PC-9 (cell line): ENCODE results near the gene EPB41L2. TPM values are rescaled to one million over a fixed set of nuclear protein-coding genes. Genes with fewer than 3 reads are reported as not detected.

Experiments
- BruUV-seq: library from RNA; stranded (reverse); fragments of 400-500 nt; replicated peaks from 2 replicates; lab custom pipeline; 2021; lab: Mats Ljungman, UMichigan
- CTCF ChIA-PET: fragments of 300-600 bp; sonication (Branson Sonifier 250); formaldehyde crosslinking; loops from one replicate; lab custom pipeline; 2022; ENCODE audit warnings: antibody characterized with exemption; lab: Charles Lee
- POLR2A ChIA-PET: fragments of 300-600 bp; sonication (Branson Sonifier 250); formaldehyde crosslinking; loops from one replicate; lab custom pipeline; 2022; ENCODE audit warnings: antibody characterized with exemption; ENCODE audit not compliant: unreplicated experiment; lab: Charles Lee
- DNase-seq, 2 experiments: peaks; one replicate each; pipeline versions ENCODE4 v3.0.0 to v3.0.0-alpha.2; 2015 to 2022; ENCODE audit warnings: mixed read lengths in 1 of 2
- H2AFZ ChIP-seq: fragments of 200-600 bp; sonication (generic); 2 replicates; pipeline ENCODE4 v1.8.1; 2017; ENCODE audit warnings: antibody characterized with exemption
- H3F3A ChIP-seq: fragments of 200-600 bp; sonication (generic); 2 replicates; pipeline ENCODE4 v1.8.1; 2017; ENCODE audit warnings: antibody characterized with exemption, mild to moderate bottlenecking, low read depth; ENCODE audit not compliant: insufficient read depth
- H3K27ac ChIP-seq: fragments of 200-600 bp; sonication (generic); 2 replicates; pipeline ENCODE4 v1.6.1; 2016; ENCODE audit warnings: mixed run types
- H3K27me3 ChIP-seq: fragments of 200-600 bp; sonication (generic); 2 replicates; pipeline ENCODE4 v1.6.1; 2016; ENCODE audit warnings: low read depth, mixed run types; ENCODE audit not compliant: insufficient read depth
- H3K36me3 ChIP-seq: fragments of 200-600 bp; sonication (generic); 2 replicates; pipeline ENCODE4 v1.6.1; 2016; ENCODE audit warnings: low read depth, mixed run types
- H3K4me1 ChIP-seq: fragments of 200-600 bp; sonication (generic); replicated peaks from 2 replicates; pipeline ENCODE4 v1.6.1; 2016; ENCODE audit warnings: mixed run types; ENCODE audit not compliant: insufficient read depth
- H3K4me2 ChIP-seq: fragments of 200-600 bp; sonication (generic); 2 replicates; pipeline ENCODE4 v1.6.1; 2017; ENCODE audit warnings: mixed run types
- H3K4me3 ChIP-seq: fragments of 200-600 bp; sonication (generic); 2 replicates; pipeline ENCODE4 v1.6.1; 2016; ENCODE audit warnings: mixed run types
- H3K79me2 ChIP-seq: fragments of 200-600 bp; sonication (generic); 2 replicates; pipeline ENCODE4 v1.6.1; 2017; ENCODE audit warnings: low read depth, mixed run types
- H3K9me2 ChIP-seq: fragments of 200-600 bp; sonication (generic); 2 replicates; pipeline ENCODE4 v1.8.1; 2017; ENCODE audit warnings: mild to moderate bottlenecking; ENCODE audit not compliant: insufficient read depth
- H3K9me3 ChIP-seq: fragments of 200-600 bp; sonication (generic); 2 replicates; pipeline ENCODE4 v1.8.1; 2016; ENCODE audit warnings: low read depth; ENCODE audit not compliant: insufficient read depth
- H4K20me1 ChIP-seq: fragments of 200-600 bp; sonication (generic); 2 replicates; pipeline ENCODE4 v1.8.1; 2017; ENCODE audit not compliant: insufficient read depth
- EZH2 ChIP-seq: fragments of 200-600 bp; sonication (generic); IDR thresholded peaks from 2 replicates; pipeline ENCODE4 v1.8.0; 2017; ENCODE audit warnings: antibody characterized with exemption, low read depth
- intact Hi-C: fragments of 100-400 bp; cut with micrococcal nuclease; formaldehyde crosslinking; loops from one replicate; pipeline ENCODE4 v1.10.0; 2022; ENCODE audit not compliant: unreplicated experiment
- total RNA-seq: library from RNA; stranded (reverse); gene quantifications from 2 replicates; pipeline ENCODE4 v1.2.3, GENCODE V29; 2021
- TF ChIP-seq, protein P1 (sequence below): fragments of 200-600 bp; sonication (generic); conservative IDR thresholded peaks from 2 replicates; pipeline ENCODE4 v1.6.1; 2017; ENCODE audit warnings: mixed run types, antibody characterized with exemption, mild to moderate bottlenecking, moderate library complexity

The EPB41L2 gene
- total RNA-seq, 1 experiment from 2014 or later, result 67.4 TPM

DNA sequence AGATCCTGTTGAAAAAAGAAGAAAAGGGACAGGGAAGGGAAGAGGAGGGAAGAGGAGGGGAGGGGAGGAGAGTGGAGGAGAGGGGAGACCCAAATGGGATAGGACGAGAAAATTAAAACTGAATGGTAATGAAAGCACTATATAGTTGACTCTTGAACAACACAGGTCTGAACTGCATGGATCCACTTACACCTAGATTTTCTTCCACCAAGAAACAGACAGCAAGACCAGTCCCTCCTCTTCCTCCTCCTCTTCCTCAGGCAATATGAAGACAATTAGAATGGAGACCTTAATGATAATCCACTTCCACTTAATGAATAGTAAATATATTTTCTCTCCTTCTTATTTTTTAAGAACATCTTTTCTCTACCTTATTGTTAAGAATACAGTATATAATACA, 113.5 kb downstream of the EPB41L2 start:
- H3K9me2 ChIP-seq, result peaks cover 6% of the 10 kb centered on the region; the same call in 1 of the 2 replicates
- H2AFZ ChIP-seq, result no peak overlapping the region
- no peak overlapping the region for H3K4me2 ChIP-seq
- H3K4me1 ChIP-seq, result no peaks in the 10 kb centered on the region; the same call in 1 of the 2 replicates
- no peak for DNase-seq
- H3K9me3 ChIP-seq, result no peaks in the 10 kb centered on the region
- no peaks in the 10 kb centered on the region for H3F3A ChIP-seq
- no TSS peak for BruUV-seq
- H3K27ac ChIP-seq, result no peak overlapping the region
- TF ChIP-seq, protein P1, sequence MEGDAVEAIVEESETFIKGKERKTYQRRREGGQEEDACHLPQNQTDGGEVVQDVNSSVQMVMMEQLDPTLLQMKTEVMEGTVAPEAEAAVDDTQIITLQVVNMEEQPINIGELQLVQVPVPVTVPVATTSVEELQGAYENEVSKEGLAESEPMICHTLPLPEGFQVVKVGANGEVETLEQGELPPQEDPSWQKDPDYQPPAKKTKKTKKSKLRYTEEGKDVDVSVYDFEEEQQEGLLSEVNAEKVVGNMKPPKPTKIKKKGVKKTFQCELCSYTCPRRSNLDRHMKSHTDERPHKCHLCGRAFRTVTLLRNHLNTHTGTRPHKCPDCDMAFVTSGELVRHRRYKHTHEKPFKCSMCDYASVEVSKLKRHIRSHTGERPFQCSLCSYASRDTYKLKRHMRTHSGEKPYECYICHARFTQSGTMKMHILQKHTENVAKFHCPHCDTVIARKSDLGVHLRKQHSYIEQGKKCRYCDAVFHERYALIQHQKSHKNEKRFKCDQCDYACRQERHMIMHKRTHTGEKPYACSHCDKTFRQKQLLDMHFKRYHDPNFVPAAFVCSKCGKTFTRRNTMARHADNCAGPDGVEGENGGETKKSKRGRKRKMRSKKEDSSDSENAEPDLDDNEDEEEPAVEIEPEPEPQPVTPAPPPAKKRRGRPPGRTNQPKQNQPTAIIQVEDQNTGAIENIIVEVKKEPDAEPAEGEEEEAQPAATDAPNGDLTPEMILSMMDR, result no peak
- TF ChIP-seq EZH2, result no peak
- intact Hi-C loops, result no loop called here
- no peaks in the 10 kb centered on the region for H3K36me3 ChIP-seq
- ChIA-PET POLR2A (no interaction called here), CTCF (no interaction called here)
- H3K79me2 ChIP-seq, result no peaks in the 10 kb centered on the region
- no peaks in the 10 kb centered on the region for H4K20me1 ChIP-seq
- no peak overlapping the region for H3K4me3 ChIP-seq
- H3K27me3 ChIP-seq, result no peaks in the 10 kb centered on the region

DNA sequence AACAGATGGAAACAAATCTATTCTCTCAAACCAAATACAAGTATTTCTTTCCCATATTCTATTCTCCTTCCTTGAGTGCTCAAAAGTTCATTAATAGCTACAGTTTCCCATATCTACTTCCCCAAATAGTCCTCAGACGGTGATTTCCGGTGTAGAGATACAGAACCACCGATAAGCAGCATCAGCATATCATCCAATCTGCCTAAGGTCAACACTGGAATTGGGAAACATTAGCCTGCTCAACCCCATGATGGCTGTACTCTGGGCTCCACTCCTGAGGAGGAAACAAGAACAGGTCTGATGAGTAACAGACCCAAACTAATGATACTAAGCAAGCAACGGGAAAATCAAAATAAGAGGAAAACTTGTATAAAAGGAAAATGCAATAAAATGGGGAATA, 115.6 kb downstream of the EPB41L2 start:
- CTCF ChIA-PET, result no interaction called here
- Histone ChIP-seq H3K4me2 (no peak overlapping the region), H3K9me3 (no peaks in the 10 kb centered on the region), H3F3A (no peaks in the 10 kb centered on the region), H3K36me3 (no peaks in the 10 kb centered on the region), H4K20me1 (no peaks in the 10 kb centered on the region), H3K9me2 (peaks cover 6% of the 10 kb centered on the region; the same call in 1 of the 2 replicates), H3K4me1 (no peaks in the 10 kb centered on the region; the same call in 1 of the 2 replicates), H3K79me2 (no peaks in the 10 kb centered on the region), H3K27me3 (no peaks in the 10 kb centered on the region), H3K27ac (no peak overlapping the region), H3K4me3 (no peak overlapping the region), H2AFZ (no peak overlapping the region)
- POLR2A ChIA-PET, result no interaction called here
- intact Hi-C loops, result no loop called here
- TF ChIP-seq, protein P1, result no peak
- no peak for TF ChIP-seq EZH2
- peak in 1 of 2 experiments; percentile 8 for DNase-seq
- BruUV-seq, result no TSS peak

DNA sequence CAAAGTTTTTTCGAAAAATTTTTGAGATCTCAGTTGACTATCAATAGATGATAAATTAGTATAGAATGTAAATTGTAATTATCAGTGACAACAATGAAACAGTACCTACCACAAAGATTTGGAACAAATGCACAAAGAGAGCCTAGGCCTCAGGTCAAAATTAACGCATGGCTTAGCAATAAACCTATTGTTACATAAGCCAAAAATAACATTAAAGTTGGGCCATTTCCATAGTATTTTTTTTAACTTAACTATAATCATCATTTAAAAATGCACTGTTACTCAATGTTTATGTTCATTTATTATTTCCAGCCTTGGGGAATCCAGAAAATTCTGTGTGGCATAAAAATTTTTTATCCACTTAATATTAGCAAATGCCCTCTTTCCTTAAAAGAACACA, 117.0 kb downstream of the EPB41L2 start:
- no peak overlapping the region for H2AFZ ChIP-seq
- CTCF ChIA-PET, result no interaction called here

More for the DNA sequence above, 117.0 kb downstream of the EPB41L2 start:
- Histone ChIP-seq H3K4me3 (no peak overlapping the region), H3K4me1 (no peaks in the 10 kb centered on the region; the same call in 1 of the 2 replicates), H3K27me3 (no peaks in the 10 kb centered on the region), H3K79me2 (no peaks in the 10 kb centered on the region), H3K9me2 (peaks cover 6% of the 10 kb centered on the region; the same call in 1 of the 2 replicates), H4K20me1 (no peaks in the 10 kb centered on the region), H3K4me2 (no peak overlapping the region), H3F3A (no peaks in the 10 kb centered on the region), H3K36me3 (no peaks in the 10 kb centered on the region), H3K27ac (no peak overlapping the region), H3K9me3 (no peaks in the 10 kb centered on the region)
- DNase-seq, result peak in 1 of 2 experiments; percentile 6
- POLR2A ChIA-PET, result no interaction called here
- TF ChIP-seq, protein P1, result no peak
- no peak for TF ChIP-seq EZH2
- no TSS peak for BruUV-seq
- intact Hi-C loops, result no loop called here
